ENCODE measurements around the gene TFR2.
"Not testable (repeated sequence)": the region's sequence is repeated elsewhere in the genome, so short reads cannot be mapped to it uniquely, and the experiment has no call there.

TFR2 gene

GRCh38 chr7:100671353-100672327 is 30.3 kb upstream of the TFR2 start:
- Histone ChIP-seq H3K4me3 (ENCODE audit: low read depth, low read length) (no peak overlapping the region), H3K36me3 (ENCODE audit: control insufficient read depth, insufficient read depth, low read length) (no peaks in the 10 kb centered on the region), H3K4me1 (no peaks in the 10 kb centered on the region), H3K4me2 (ENCODE audit: low read length) (no peak overlapping the region), H3K9ac (no peak overlapping the region), H3K9me3 (ENCODE audit: control insufficient read depth, low read length) (no peaks in the 10 kb centered on the region), H2AFZ (no peak overlapping the region), H3K79me2 (no peaks in the 10 kb centered on the region), H3K27me3 (ENCODE audit: control insufficient read depth, insufficient read depth, low read length) (no peaks in the 10 kb centered on the region), H3K27ac (no peak overlapping the region)
- TF ChIP-seq, protein P1, sequence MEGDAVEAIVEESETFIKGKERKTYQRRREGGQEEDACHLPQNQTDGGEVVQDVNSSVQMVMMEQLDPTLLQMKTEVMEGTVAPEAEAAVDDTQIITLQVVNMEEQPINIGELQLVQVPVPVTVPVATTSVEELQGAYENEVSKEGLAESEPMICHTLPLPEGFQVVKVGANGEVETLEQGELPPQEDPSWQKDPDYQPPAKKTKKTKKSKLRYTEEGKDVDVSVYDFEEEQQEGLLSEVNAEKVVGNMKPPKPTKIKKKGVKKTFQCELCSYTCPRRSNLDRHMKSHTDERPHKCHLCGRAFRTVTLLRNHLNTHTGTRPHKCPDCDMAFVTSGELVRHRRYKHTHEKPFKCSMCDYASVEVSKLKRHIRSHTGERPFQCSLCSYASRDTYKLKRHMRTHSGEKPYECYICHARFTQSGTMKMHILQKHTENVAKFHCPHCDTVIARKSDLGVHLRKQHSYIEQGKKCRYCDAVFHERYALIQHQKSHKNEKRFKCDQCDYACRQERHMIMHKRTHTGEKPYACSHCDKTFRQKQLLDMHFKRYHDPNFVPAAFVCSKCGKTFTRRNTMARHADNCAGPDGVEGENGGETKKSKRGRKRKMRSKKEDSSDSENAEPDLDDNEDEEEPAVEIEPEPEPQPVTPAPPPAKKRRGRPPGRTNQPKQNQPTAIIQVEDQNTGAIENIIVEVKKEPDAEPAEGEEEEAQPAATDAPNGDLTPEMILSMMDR (IDR thresholded peaks at IDR 0.05): no peak

DNA sequence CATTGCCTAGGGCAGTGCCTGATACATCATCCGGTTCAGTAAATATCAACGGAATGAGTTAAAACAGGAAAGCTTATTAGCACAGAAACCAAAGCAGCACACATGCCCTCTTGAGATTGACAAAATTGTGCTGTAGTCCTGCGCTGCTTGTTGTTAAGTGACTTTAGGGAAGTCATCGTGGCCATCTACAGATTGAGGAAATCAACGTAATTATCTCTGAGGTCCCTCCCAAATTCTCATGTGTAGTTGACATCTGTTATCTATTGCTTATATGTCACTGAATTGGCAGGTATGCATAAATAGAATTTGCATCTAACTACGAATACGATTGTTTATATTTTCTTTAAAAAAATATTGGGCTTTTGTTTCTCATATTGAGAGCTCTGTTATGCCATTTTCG is 28.7 kb upstream of the TFR2 start:
- no peaks in the 10 kb centered on the region for H3K4me1 ChIP-seq
- no peak overlapping the region for H3K4me2 ChIP-seq (ENCODE audit: low read length)
- no peaks in the 10 kb centered on the region for H3K27me3 ChIP-seq (ENCODE audit: control insufficient read depth, insufficient read depth, low read length)
- no peaks in the 10 kb centered on the region for H3K79me2 ChIP-seq
- TF ChIP-seq, protein P1 (IDR thresholded peaks at IDR 0.05): no peak
- no peak overlapping the region for H3K4me3 ChIP-seq (ENCODE audit: low read depth, low read length)
- no peak overlapping the region for H2AFZ ChIP-seq
- H3K9ac ChIP-seq: no peak overlapping the region
- H3K27ac ChIP-seq: no peak overlapping the region
- H3K9me3 ChIP-seq (ENCODE audit: control insufficient read depth, low read length): no peaks in the 10 kb centered on the region
- no peaks in the 10 kb centered on the region for H3K36me3 ChIP-seq (ENCODE audit: control insufficient read depth, insufficient read depth, low read length)

DNA sequence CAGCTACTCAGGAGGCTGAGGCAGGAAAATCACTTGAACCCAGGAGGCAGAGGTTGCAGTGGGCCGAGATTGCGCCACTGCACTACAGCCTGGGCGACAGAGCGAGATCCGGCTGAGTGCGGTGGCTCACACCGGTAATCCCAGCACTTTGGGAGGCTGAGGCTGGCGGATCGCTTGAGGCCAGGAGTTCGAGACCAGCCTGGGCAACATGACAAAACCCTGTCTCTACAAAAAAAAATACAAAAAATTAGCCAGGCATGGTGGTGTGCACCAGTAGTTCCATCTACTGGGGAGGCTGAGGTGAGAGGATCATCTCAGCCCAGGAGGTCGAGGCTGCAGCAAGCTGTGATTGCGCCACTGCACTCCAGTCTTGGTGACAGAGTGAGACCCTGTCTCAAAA is 27.8 kb upstream of the TFR2 start:
- not testable (repeated sequence) for H3K9ac ChIP-seq; H2AFZ ChIP-seq; H3K27me3 ChIP-seq (ENCODE audit: control insufficient read depth, insufficient read depth, low read length); H3K27ac ChIP-seq; H3K4me2 ChIP-seq (ENCODE audit: low read length); H3K36me3 ChIP-seq (ENCODE audit: control insufficient read depth, insufficient read depth, low read length); H3K4me3 ChIP-seq (ENCODE audit: low read depth, low read length); H3K79me2 ChIP-seq; H3K4me1 ChIP-seq; H3K9me3 ChIP-seq (ENCODE audit: control insufficient read depth, low read length)

GRCh38 chr7:100668069-100668449 is 26.7 kb upstream of the TFR2 start:
- H3K9ac ChIP-seq: no peak overlapping the region
- no peak overlapping the region for H3K27ac ChIP-seq
- H3K79me2 ChIP-seq: no peaks in the 10 kb centered on the region
- TF ChIP-seq, protein P1 (IDR thresholded peaks at IDR 0.05): no peak
- H3K4me1 ChIP-seq: no peaks in the 10 kb centered on the region
- H3K27me3 ChIP-seq (ENCODE audit: control insufficient read depth, insufficient read depth, low read length): no peaks in the 10 kb centered on the region
- H2AFZ ChIP-seq: no peak overlapping the region
- no peaks in the 10 kb centered on the region for H3K36me3 ChIP-seq (ENCODE audit: control insufficient read depth, insufficient read depth, low read length)
- no peaks in the 10 kb centered on the region for H3K9me3 ChIP-seq (ENCODE audit: control insufficient read depth, low read length)
- H3K4me2 ChIP-seq (ENCODE audit: low read length): no peak overlapping the region
- H3K4me3 ChIP-seq (ENCODE audit: low read depth, low read length): no peak overlapping the region

- H3K4me2 ChIP-seq (ENCODE audit: low read length): no peak overlapping the region
- no peaks in the 10 kb centered on the region for H3K9me3 ChIP-seq (ENCODE audit: control insufficient read depth, low read length)
- H3K4me3 ChIP-seq (ENCODE audit: low read depth, low read length): no peak overlapping the region
- TF ChIP-seq, protein P1 (IDR thresholded peaks at IDR 0.05): no peak
- no peak overlapping the region for H2AFZ ChIP-seq
- no peaks in the 10 kb centered on the region for H3K4me1 ChIP-seq
- H3K9ac ChIP-seq: no peak overlapping the region
- H3K36me3 ChIP-seq (ENCODE audit: control insufficient read depth, insufficient read depth, low read length): no peaks in the 10 kb centered on the region
- H3K27me3 ChIP-seq (ENCODE audit: control insufficient read depth, insufficient read depth, low read length): no peaks in the 10 kb centered on the region
- no peaks in the 10 kb centered on the region for H3K79me2 ChIP-seq
- H3K27ac ChIP-seq: no peak overlapping the region
Measured at GRCh38 chr7:100667331-100668068, 26.1 kb upstream of the TFR2 start.

Measured in parathyroid adenoma (tissue), 2 donors.